Retinal pigment epithelial cell (primary cell): Measurements from ENCODE around the gene TSSK2.

Experiments used
- DNase-seq: peaks from one replicate; pipeline ENCODE4 v3.0.0-alpha.2; 2010; ENCODE audit warnings: low read depth
- H3K4me3 ChIP-seq: 2 replicates; pipeline ENCODE4 v1.5.1; 2011; ENCODE audit warnings: mild to moderate bottlenecking, low read length, control low read depth, moderate library complexity
- TF ChIP-seq, protein P1 (sequence below): conservative IDR thresholded peaks from 2 replicates; pipeline ENCODE4 v1.5.1; 2011; ENCODE audit warnings: low read depth, low read length, control low read depth, inconsistent platforms

Gene TSSK2

DNA sequence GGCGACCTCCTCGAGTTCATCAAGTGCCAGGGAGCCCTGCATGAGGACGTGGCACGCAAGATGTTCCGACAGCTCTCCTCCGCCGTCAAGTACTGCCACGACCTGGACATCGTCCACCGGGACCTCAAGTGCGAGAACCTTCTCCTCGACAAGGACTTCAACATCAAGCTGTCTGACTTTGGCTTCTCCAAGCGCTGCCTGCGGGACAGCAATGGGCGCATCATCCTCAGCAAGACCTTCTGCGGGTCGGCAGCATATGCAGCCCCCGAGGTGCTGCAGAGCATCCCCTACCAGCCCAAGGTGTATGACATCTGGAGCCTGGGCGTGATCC, 542 bp downstream of the TSSK2 start:
- no peak for DNase-seq
- TF ChIP-seq, protein P1, sequence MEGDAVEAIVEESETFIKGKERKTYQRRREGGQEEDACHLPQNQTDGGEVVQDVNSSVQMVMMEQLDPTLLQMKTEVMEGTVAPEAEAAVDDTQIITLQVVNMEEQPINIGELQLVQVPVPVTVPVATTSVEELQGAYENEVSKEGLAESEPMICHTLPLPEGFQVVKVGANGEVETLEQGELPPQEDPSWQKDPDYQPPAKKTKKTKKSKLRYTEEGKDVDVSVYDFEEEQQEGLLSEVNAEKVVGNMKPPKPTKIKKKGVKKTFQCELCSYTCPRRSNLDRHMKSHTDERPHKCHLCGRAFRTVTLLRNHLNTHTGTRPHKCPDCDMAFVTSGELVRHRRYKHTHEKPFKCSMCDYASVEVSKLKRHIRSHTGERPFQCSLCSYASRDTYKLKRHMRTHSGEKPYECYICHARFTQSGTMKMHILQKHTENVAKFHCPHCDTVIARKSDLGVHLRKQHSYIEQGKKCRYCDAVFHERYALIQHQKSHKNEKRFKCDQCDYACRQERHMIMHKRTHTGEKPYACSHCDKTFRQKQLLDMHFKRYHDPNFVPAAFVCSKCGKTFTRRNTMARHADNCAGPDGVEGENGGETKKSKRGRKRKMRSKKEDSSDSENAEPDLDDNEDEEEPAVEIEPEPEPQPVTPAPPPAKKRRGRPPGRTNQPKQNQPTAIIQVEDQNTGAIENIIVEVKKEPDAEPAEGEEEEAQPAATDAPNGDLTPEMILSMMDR = no peak
- H3K4me3 ChIP-seq = no peak overlapping the region

GRCh38 chr22:19132153-19132552, 1.0 kb downstream of the TSSK2 start:
- TF ChIP-seq, protein P1 = no peak
- DNase-seq = no peak
- H3K4me3 ChIP-seq = no peak overlapping the region

- no peak overlapping the region for H3K4me3 ChIP-seq
- no peak for DNase-seq
- TF ChIP-seq, protein P1 = no peak
Observed at GRCh38 chr22:19132693-19133400, 1.7 kb downstream of the TSSK2 start.

DNA sequence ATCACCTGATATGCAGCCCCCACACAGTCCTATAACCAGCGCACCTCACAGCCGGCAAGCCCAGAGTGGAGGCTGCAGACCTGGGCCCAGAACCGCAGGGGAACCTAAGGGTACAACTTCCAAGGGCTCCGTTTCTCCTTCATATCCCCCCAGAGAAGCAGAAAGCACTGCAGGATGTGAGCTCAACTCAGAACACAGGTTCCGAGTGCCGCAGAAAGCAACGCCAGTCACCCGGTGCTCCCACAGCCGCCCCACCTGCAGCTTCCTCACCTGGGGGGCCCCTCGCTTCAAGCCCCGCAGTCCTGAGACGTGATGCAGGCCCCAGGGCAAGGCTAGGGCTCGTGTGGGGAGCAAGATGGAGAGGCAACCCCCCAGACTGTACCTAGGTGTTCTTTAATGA, 2.5 kb downstream of the TSSK2 start:
- TF ChIP-seq, protein P1 = no peak
- no peak for DNase-seq
- no peak overlapping the region for H3K4me3 ChIP-seq

GRCh38 chr22:19134176-19134831, 3.2 kb downstream of the TSSK2 start:
- TF ChIP-seq, protein P1 = no peak
- H3K4me3 ChIP-seq = no peak overlapping the region
- no peak for DNase-seq

DNA sequence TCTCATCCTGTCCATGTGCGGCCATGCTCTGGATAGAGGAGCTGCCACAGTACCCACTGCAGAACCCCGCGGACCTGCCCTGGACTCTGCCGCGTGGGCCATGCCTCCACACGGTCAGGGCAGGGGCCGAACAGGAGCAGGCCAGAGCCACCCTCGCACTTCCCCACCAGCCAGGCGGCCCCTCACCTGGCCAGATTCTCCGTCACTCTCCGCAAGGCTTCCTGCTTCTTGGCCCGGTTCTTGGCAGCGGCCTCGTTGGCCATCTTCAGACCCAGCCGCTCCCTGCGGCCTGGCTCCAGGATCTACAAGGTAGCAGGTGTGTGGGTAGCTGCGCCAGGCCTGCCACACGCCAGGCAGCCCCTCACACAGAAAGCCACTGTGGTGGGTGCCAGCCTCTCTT, 3.8 kb downstream of the TSSK2 start:
- DNase-seq = no peak
- TF ChIP-seq, protein P1 = no peak
- no peak overlapping the region for H3K4me3 ChIP-seq

GRCh38 chr22:19136915-19137314, 5.8 kb downstream of the TSSK2 start:
- TF ChIP-seq, protein P1 = no peak
- no peak for DNase-seq
- no peak overlapping the region for H3K4me3 ChIP-seq
